Embryonic facial prominence (tissue), 1 donor: ENCODE data around the gene SLC6A9.

Source experiments
- DNase-seq: peaks from one replicate; pipeline ENCODE4 v3.0.0-alpha.2; 2016; ENCODE audit errors: extremely low spot score

Gene SLC6A9

GRCh38 chr1:44048532-44049215 lies 17.4 kb upstream of the SLC6A9 start:
- no peak for DNase-seq

GRCh38 chr1:44047131-44047530 lies 15.9 kb upstream of the SLC6A9 start:
- no peak for DNase-seq

DNA sequence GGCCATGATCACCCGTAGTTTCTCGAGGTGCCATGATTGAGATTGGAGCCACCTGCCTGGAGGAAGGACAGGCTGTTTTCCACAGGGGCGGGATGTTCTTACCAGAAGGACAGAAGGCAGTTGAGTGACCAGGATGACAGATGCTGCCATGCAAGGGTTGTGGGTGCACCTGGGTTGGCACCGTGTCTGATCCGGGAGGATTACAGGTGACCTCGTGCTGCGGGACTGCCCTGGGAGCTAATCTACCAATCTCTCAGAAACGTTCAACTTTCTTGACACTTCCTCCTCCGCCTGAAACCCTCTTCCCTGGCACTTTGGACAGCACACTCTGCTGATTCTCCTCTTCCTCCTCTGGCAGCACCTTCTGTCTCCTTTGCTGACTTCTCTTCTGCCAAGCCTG lies 13.8 kb upstream of the SLC6A9 start:
- DNase-seq, result no peak

- DNase-seq, result no peak
These were observed 13.0 kb upstream of the SLC6A9 start for GRCh38 chr1:44044071-44044801.

- no peak for DNase-seq
These were observed 12.2 kb upstream of the SLC6A9 start for GRCh38 chr1:44043176-44044070.

DNA sequence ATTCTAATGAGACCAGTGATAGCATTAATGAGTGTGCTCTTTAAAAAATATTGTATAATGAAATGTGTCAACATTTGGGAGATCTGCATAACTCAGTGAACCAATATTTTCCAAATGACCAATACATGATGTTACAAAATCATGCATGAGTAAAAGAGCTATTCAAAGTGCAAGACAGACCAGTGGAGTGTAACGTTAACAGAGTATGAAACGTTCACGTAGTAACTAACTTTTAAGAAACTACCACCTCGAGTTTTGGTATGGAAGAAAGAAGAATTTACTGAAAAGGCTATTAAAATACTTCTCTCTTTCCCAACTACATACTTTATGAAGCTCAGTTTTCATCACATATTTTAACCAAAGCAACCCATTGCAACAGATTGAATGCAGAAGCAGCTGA lies 9.6 kb upstream of the SLC6A9 start:
- no peak for DNase-seq

DNA sequence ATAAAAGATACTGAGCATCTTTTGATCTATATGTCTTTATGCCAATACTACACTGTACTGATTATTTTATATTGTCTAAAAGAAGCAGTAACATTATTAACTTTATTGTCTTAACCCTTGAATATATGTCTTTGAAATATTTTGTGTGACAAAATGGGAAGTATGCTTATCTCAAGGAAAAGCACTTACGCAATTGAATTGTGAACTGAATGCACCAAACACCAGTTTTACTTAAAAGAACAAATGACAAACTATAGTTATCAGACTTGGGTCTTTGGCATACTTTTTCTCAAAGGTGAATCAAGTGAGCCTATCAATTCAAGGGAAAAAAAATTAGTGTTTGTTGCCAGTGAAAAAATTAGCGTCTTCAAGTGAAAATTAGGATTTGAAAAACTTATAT lies 9.2 kb upstream of the SLC6A9 start:
- DNase-seq, result no peak

DNA sequence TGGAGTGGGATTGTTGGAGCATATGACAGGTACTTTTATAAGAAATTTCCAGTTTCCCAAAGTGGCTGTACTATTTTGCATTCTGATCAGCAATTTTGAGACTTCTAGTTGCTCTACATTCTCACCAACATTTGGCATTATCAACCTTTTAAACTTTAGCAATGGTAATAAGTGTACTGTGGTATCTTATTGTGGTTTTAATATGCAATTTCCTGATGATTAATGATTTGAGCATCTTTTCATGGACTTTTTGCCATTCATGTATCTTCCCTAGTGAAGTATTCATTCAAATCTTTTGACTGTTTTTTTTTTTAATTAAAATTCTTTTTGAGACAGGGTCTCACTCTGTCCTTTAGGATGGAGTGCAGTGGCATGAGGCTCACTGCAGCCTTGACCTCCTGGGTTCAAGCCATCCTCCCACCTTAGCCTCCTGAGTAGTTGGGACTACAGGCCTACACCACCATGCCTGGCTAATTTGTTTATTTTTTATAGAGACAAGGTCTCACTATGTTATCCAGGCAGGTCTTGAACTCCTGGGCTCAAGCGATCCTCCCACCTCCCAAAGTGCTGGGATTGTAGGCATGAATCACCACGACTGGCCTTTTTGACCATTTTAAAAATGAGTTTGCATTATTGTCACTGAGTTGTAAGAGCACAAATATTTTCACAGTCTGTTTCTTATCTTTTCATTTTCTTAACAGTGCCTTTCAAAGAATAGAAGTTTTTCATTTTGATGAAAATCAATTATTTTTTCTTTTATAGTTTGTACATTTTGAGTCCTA lies 7.8 kb upstream of the SLC6A9 start:
- no peak for DNase-seq

DNA sequence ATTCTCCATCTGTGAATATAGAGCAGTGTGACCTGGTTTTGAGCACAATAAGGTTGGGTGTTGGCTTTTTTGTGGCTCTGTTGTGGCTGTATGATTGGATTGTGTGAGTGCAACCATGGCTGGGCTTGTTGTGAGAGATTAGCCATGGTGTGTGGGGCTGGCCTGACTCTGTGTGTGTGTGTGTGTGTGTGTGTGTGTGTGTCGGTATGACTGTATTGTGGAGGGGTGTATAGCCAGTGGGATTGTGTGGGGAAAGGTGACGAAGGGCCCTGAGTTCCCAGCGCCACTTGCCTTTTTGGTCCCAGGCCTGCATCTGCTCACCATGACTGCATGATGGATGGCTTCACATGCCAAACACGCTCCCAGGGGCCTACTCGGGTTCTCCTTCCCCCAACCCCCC lies 5.9 kb upstream of the SLC6A9 start:
- no peak for DNase-seq

DNA sequence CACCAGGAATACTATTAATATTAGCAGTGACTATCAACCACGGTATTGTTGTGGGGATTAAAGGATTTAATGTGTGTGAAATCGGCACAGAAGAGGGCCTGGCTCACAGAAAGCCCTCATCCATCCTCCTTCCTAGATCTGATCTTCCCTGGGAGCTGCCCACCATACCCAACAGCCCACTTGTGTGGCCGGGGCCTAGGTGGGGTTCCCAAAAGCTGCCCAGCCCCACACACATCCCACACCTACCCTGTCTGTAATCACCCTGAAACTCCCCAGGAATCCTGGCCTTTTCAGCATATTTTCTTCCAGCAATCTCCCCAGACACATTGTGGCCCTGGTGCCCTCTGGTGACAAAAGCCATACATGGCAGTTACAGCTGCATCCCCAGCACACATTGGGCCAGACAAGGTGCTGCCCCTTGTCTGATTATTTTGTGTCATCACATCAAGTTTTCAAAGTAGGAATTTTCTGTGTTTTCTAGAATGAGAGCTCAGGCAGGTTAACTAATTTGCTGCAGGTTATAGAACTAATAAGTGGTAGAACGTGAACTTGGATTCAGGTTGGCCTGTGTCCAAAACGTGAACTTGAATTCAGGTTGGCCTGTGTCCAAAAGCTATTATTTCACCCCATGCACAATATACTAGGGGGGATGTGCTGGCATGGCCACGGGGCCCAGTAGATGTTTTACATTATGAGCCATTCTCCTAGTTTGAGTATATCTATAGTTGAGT lies 5.3 kb upstream of the SLC6A9 start:
- no peak for DNase-seq

- DNase-seq, result no peak
These were observed 4.6 kb upstream of the SLC6A9 start for GRCh38 chr1:44035726-44036408.

- DNase-seq, result no peak
These were observed 3.9 kb upstream of the SLC6A9 start for GRCh38 chr1:44034976-44035716.

- DNase-seq, result no peak
These were observed 3.2 kb upstream of the SLC6A9 start for GRCh38 chr1:44034423-44034822.

- DNase-seq, result no peak
These were observed 2.5 kb upstream of the SLC6A9 start for GRCh38 chr1:44033756-44034155.

GRCh38 chr1:44033041-44033575 lies 1.8 kb upstream of the SLC6A9 start:
- DNase-seq, result no peak

- DNase-seq, result no peak
These were observed 1.0 kb upstream of the SLC6A9 start for GRCh38 chr1:44032170-44032790.

DNA sequence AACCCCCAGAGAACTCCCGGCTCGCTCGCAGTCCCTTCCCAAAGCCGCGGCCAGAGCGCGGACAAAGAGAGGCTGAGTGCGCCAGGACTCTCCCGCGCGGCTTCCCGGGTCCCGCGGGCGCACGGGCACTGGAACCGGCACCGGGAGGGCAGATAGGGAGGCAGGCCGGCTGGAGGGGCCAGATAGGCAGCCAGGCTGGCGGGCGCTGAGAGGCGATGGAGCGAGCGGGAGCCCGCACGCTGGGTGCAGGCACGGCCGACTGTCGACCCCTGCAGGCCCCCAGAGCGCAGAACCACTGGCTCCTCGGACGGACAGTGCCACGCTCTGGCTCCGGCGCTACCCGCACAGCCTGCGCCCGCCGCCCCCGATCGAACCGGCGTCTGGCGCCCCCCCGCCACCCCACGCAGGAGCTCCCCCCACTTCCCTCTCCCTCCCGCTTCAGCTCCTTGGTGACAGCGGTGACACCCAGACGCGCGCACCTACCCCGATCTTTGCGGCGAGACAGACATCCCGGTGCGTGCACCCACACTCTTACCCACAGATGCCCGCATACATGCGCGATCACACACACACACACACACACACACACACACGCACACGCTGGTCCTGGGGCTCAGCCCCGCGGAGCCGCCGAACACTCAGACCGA lies 534 bp downstream of the SLC6A9 start:
- DNase-seq, result no peak

- peak; percentile 67 for DNase-seq
These were observed 1.2 kb downstream of the SLC6A9 start for GRCh38 chr1:44029911-44030604.
